Heart left ventricle (tissue), 13 donors: ENCODE results near the gene LENG9.

ENCODE experiments used
- CTCF ChIP-seq, 12 donors: fragments of 200-600 bp; sonication (generic) in 4 of 12; IDR thresholded peaks; one replicate each; pipeline versions ENCODE4 v1.5.0 to v1.8.0; 2018 to 2022; ENCODE audit warnings: antibody characterized with exemption in 12 of 12, mild to moderate bottlenecking in 5 of 12
- POLR2A ChIP-seq, 2 donors: fragments of 450-650 bp; IDR thresholded peaks; one replicate each; pipeline ENCODE4 v1.6.1; 2017; ENCODE audit warnings: antibody characterized with exemption in 2 of 2, mild to moderate bottlenecking in 2 of 2, moderate library complexity in 2 of 2
- donor health status: ischemic (EF 13 %, LVEDD 7.1; RV severe dilation, severe dysfunction).
- donor health status: DM: no; HTN: yes; CAD: no.
- donor health status: DM: no; HTN: no; CAD: no.
- donor health status: ischemic (EF 25% LVEDD 6.9; RV normal size, moderate dysfunction).
- donor health status: ischemic (EF 25% LVEDD 5.7; RV mildly dilated, moderate dysfunction).
- donor health status: ischemic (EF 35%, LVEDD 5.7; RV mildly dilated, moderate dysfunction).
- donor health status: nonischemic (EF 11% LVEDD 7.7; RV severe dilation, severe dysfunction).
- donor health status: DM: yes; HTN: yes; CAD: no.
- donor health status: PGD.
- donor health status: ischemic (EF 29% LVEDD 5.4; RV normal size, mild dysfunction).
- donor health status: nonischemic (EF 23%, LVEDD 6.1; RV moderate dilation, normal function).

- TF ChIP-seq CTCF (IDR thresholded peaks at IDR 0.05) (no peak), POLR2A (IDR thresholded peaks at IDR 0.05) (no peak)
Measured at GRCh38 chr19:54464044-54464629, 559 bp upstream of the LENG9 start.
